Lower lobe of right lung (tissue), 2 donors: Measurements from ENCODE around the gene DCC. TPM values are rescaled to one million over a fixed set of nuclear protein-coding genes. Genes with fewer than 3 reads are reported as not detected.

ENCODE experiments used
- ATAC-seq, 2 donors: fragments of 200-7000 bp; cut with Tn5 transposase; one replicate each; pipeline ENCODE4 v1.9.1; 2020 to 2022; ENCODE audit warnings: mild to moderate bottlenecking in 2 of 2, moderate library complexity in 2 of 2
- DNase-seq: peaks from one replicate; pipeline ENCODE4 v3.0.0-alpha.2; 2020
- H3K27ac ChIP-seq: fragments of 200-600 bp; one replicate; pipeline ENCODE4 v1.8.0; 2022
- H3K27me3 ChIP-seq: fragments of 200-600 bp; one replicate; pipeline ENCODE4 v1.8.0; 2022; ENCODE audit warnings: low read depth
- H3K36me3 ChIP-seq: fragments of 200-600 bp; one replicate; pipeline ENCODE4 v1.8.0; 2022; ENCODE audit warnings: mild to moderate bottlenecking
- H3K4me1 ChIP-seq: fragments of 200-600 bp; one replicate; pipeline ENCODE4 v1.8.0; 2022
- H3K4me3 ChIP-seq: fragments of 200-600 bp; one replicate; pipeline ENCODE4 v1.8.0; 2022; ENCODE audit warnings: mild to moderate bottlenecking
- H3K9me3 ChIP-seq: fragments of 200-600 bp; one replicate; pipeline ENCODE4 v1.8.0; 2022
- intact Hi-C: fragments of 100-400 bp; cut with DNase I; formaldehyde crosslinking; loops from one replicate; pipeline ENCODE4 v1.11.0; 2022
- total RNA-seq: library from RNA; stranded (reverse); fragmentation: NEBNext Ultra II Directional; extraction: Animal tissue kit (Norgen Biotek cat#: 25700); gene quantifications from one replicate; pipeline ENCODE4 v1.2.1, GENCODE V29; 2021
- TF ChIP-seq, protein P1 (sequence below): fragments of 200-600 bp; IDR thresholded peaks from one replicate; pipeline ENCODE4 v1.8.0; 2022; ENCODE audit warnings: antibody characterized with exemption, mild to moderate bottlenecking
- donor health status: DM: no; HTN: yes; CAD: no; lungs with severe emphysema.

DCC gene
- total RNA-seq, 1 donor from 2014 or later: 4.5 TPM

DNA sequence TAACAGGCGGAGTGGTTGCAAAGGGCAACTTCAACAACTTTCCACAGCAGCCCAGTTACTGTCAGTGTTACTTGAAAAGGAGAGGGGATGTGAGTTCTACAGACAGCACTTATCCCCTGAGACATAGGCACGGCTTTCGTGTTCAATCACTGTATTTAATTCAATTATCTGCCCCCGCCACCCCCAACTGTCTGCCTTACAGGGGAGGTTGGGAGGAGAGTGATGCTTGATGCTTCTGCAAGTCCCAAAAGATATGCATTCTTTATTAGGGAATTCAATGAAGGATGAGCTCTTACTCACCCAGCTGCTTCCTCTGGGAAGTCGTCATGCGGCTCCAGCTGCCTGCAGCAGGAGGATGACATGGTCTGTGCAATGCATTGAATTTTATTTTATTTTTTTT, 639.9 kb downstream of the DCC start:
- H3K4me3 ChIP-seq: no peak overlapping the region
- H3K27ac ChIP-seq: no peak overlapping the region
- intact Hi-C loops: no loop called here
- ATAC-seq: no peak
- no peaks in the 10 kb centered on the region for H3K27me3 ChIP-seq
- H3K4me1 ChIP-seq: no peaks in the 10 kb centered on the region
- DNase-seq: no peak
- H3K9me3 ChIP-seq: no peaks in the 10 kb centered on the region
- H3K36me3 ChIP-seq: no peaks in the 10 kb centered on the region
- TF ChIP-seq, protein P1, sequence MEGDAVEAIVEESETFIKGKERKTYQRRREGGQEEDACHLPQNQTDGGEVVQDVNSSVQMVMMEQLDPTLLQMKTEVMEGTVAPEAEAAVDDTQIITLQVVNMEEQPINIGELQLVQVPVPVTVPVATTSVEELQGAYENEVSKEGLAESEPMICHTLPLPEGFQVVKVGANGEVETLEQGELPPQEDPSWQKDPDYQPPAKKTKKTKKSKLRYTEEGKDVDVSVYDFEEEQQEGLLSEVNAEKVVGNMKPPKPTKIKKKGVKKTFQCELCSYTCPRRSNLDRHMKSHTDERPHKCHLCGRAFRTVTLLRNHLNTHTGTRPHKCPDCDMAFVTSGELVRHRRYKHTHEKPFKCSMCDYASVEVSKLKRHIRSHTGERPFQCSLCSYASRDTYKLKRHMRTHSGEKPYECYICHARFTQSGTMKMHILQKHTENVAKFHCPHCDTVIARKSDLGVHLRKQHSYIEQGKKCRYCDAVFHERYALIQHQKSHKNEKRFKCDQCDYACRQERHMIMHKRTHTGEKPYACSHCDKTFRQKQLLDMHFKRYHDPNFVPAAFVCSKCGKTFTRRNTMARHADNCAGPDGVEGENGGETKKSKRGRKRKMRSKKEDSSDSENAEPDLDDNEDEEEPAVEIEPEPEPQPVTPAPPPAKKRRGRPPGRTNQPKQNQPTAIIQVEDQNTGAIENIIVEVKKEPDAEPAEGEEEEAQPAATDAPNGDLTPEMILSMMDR: no peak

DNA sequence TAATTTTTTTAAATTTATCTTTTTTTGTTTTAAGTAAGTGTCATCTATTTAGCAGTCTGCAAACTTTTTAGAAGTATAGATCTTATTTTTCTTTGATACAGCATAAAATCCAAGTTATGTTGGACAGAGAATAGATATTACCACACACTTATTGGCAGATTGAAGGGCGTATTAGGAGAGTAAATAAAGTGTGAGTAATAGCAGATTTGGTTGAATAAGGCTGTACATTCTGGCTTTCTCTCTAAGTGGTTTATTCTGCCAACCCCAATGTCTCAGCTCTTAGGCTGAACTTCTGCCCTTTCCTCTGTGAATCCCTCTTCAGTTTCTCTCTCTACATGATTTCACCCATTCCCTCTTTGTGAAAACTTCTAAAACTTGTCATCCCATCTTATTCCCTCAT, 651.2 kb downstream of the DCC start:
- Histone ChIP-seq H3K4me3 (no peak overlapping the region), H3K27ac (no peak overlapping the region), H3K27me3 (no peaks in the 10 kb centered on the region), H3K9me3 (no peaks in the 10 kb centered on the region), H3K36me3 (no peaks in the 10 kb centered on the region), H3K4me1 (no peaks in the 10 kb centered on the region)
- TF ChIP-seq, protein P1: no peak
- intact Hi-C loops: no loop called here
- DNase-seq (no peak), ATAC-seq (no peak)

DNA sequence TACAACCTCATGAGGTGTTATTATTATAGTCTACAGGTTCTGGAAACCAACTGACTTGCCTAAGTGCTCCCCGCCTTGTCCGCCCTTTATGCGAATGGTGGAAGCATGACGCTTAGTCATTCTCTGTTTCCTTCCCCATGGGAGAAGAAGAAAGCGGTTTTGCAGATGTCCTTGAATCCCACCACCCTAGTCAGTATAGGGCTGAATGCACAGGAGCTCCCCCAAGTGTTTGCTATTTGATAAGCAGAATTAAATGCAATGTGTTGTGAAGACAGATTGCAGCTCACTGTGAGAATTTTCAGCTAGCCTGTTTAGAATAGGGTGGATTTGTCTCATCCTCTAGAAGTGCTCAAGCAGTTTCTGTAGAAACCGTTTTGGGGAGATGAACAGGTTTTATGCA, 652.0 kb downstream of the DCC start:
- intact Hi-C loops: no loop called here
- H3K4me3 ChIP-seq: no peak overlapping the region
- H3K9me3 ChIP-seq: no peaks in the 10 kb centered on the region
- DNase-seq (no peak), ATAC-seq (peak; percentile 31 to 49)
- no peaks in the 10 kb centered on the region for H3K36me3 ChIP-seq
- H3K27me3 ChIP-seq: no peaks in the 10 kb centered on the region
- no peak overlapping the region for H3K27ac ChIP-seq
- H3K4me1 ChIP-seq: no peaks in the 10 kb centered on the region
- TF ChIP-seq, protein P1: peak; percentile 14

DNA sequence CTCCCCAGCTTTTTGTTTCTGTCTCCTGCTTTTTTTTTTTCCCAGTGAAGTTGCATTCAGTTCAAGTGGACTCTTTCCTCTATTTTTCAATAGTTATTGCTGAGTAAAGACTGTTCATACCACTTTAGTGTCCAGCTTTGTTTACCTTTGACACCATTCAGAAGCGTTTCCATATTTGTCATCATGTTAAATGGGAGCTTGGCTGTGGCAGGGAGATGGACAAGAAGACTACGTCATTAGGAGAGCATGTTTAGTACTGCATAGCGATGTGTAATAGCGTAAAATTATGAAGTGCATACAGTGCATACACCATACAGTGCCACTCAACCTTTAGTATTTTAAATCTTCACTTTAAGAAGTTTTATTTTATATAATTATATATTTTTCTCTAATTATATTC, 655.9 kb downstream of the DCC start:
- H3K9me3 ChIP-seq: no peaks in the 10 kb centered on the region
- H3K4me3 ChIP-seq: no peak overlapping the region
- H3K27ac ChIP-seq: no peak overlapping the region
- ATAC-seq (peak; percentile 89), DNase-seq (no peak)
- H3K4me1 ChIP-seq: no peaks in the 10 kb centered on the region
- H3K27me3 ChIP-seq: no peaks in the 10 kb centered on the region
- H3K36me3 ChIP-seq: no peaks in the 10 kb centered on the region
- intact Hi-C loops: no loop called here
- TF ChIP-seq, protein P1: no peak

GRCh38 chr18:52999633-53000032, 659.6 kb downstream of the DCC start:
- intact Hi-C loops: no loop called here
- Histone ChIP-seq H3K4me1 (no peaks in the 10 kb centered on the region), H3K27me3 (no peaks in the 10 kb centered on the region), H3K36me3 (no peaks in the 10 kb centered on the region), H3K27ac (no peak overlapping the region), H3K4me3 (no peak overlapping the region), H3K9me3 (no peaks in the 10 kb centered on the region)
- TF ChIP-seq, protein P1: no peak
- no peak for ATAC-seq
- no peak for DNase-seq

GRCh38 chr18:53004798-53005197, 664.8 kb downstream of the DCC start:
- H3K27me3 ChIP-seq: no peaks in the 10 kb centered on the region
- ATAC-seq: no peak
- H3K9me3 ChIP-seq: no peaks in the 10 kb centered on the region
- TF ChIP-seq, protein P1: no peak
- DNase-seq: no peak
- H3K4me1 ChIP-seq: no peaks in the 10 kb centered on the region
- H3K36me3 ChIP-seq: no peaks in the 10 kb centered on the region
- no peak overlapping the region for H3K4me3 ChIP-seq
- intact Hi-C loops: no loop called here
- no peak overlapping the region for H3K27ac ChIP-seq
